Effector memory CD4-positive, alpha-beta T cell (primary cell): Measurements from ENCODE around the gene TASOR2.

Experiments
- DNase-seq, 3 donors: peaks; one replicate each; pipeline ENCODE4 v3.0.0-alpha.2; 2020
- H3K27ac ChIP-seq: 2 replicates; pipeline ENCODE4 v1.7.0; 2013; ENCODE audit warnings: mild to moderate bottlenecking, low read length, moderate library complexity; ENCODE audit not compliant: insufficient read depth, poor library complexity, severe bottlenecking
- H3K27me3 ChIP-seq: replicated peaks from 2 replicates; pipeline ENCODE4 v1.7.0; 2013; ENCODE audit warnings: mild to moderate bottlenecking, low read length; ENCODE audit not compliant: insufficient read depth, control insufficient read depth, poor library complexity, severe bottlenecking
- H3K36me3 ChIP-seq: 2 replicates; pipeline ENCODE4 v1.7.0; 2013; ENCODE audit warnings: mild to moderate bottlenecking, low read length, moderate library complexity; ENCODE audit not compliant: control insufficient read depth, insufficient read depth
- H3K4me1 ChIP-seq: 2 replicates; pipeline ENCODE4 v1.7.0; 2013; ENCODE audit warnings: low read length, mild to moderate bottlenecking; ENCODE audit not compliant: control insufficient read depth, insufficient read depth, poor library complexity, severe bottlenecking
- H3K4me3 ChIP-seq: 2 replicates; pipeline ENCODE4 v1.7.0; 2013; ENCODE audit warnings: low read length, low read depth, mild to moderate bottlenecking; ENCODE audit not compliant: insufficient read depth, poor library complexity, severe bottlenecking
- H3K9me3 ChIP-seq: 2 replicates; pipeline ENCODE4 v1.7.0; 2013; ENCODE audit warnings: mild to moderate bottlenecking, low read length, moderate library complexity; ENCODE audit not compliant: control insufficient read depth
- total RNA-seq, 3 donors: gene quantifications; one replicate each; lab custom pipeline; 2026; lab: John Stamatoyannopoulos, UW

The TASOR2 gene, protein sequence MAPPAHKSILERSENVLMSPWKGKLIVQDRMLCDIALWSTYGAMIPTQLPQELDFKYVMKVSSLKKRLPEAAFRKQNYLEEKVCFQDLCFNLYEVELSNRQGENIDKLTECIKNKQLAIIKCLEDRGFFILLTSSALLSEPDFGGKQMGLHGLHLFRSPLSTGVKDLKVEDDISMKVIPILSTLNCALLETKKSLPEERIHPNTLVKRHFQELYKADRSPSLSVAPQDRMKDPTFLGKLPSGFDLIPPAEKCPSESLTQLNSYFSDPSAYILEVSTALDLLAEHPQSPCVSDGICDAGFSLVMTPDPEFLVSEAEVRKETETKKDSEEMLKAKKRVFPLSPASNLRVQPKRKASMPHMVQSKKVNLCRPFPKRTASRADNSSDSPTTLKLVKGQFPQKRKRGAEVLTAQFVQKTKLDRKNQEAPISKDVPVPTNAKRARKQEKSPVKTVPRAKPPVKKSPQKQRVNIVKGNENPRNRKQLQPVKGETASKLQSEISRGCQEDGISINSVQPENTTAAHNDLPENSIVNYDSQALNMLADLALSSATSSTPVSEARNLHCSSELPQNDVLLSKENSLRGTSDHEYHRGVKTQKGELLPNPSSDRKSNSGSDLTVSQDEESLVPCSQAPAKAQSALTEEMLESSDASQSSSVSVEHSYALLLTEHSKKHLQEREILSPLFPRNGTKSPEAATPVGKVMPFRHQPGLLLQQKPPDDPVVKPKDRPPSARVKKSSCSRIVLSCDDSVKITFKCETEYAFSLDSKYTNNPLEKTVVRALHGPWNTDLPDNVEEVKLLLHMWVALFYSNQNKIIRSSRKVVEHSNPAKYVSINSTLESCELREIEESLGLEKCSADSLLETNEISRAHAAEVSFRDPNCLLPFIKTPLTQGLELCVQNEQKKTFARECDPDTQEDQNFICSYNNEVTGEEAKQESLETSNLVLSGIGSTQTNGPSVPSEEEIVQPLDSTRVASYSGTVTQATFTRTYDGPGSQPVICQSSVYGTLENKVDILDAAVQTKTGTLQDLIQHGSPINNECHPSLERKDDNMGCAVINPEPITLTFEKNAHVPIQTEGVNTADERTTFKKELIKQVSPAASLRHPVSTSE (N-terminal part only)
- 117 to 138 (median 129) reads per million in 3 donors for total RNA-seq

DNA sequence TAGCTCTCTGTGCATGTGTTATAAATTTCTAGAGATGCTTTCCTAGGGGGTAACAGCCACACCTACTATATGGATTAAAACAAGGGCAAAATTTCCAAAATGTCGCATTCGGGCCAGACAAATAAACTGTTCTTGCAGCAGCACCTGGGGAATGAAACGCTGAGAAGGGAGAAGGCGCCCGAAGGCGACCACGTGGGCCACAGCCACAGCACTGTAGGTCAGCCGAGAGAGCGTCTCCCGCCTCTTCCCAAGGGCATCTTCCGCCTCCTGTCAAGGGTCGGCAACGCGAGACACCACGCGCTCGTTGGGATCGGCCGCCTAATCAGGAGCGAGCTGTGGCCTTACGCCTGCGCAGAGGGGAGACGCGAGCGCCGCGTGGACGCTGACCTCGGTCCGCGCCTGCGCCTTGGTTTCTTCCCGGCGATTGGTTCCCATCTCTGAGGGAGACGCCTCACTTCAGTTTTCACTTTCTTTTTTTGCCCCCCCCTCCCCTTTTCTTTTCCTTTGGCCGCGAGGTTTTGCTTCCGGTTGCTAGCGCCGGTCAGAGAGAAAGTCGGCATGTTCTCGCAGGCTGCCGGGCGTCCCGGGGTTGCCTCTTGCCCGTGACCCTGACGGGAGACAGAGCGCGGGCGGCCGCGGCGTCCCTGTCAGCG is at the start of gene TASOR2:
Gene TASOR2 (plus strand): TSS at position 521 of the 653 bp plus-strand sequence. CDS start 35,805 bp downstream, outside the sequence.
- H3K4me3 ChIP-seq, result peak within 1 kb of the TSS; percentile 84
- no peaks in the 10 kb centered on the region for H3K9me3 ChIP-seq
- peak; percentile 93 to 96 (median 95) for DNase-seq
- H3K27ac ChIP-seq, result peak within 1 kb of the TSS; percentile 98
- no peaks in the 10 kb centered on the region for H3K36me3 ChIP-seq
- H3K27me3 ChIP-seq, result no peaks in the 10 kb centered on the region
- peaks cover 8% of the 10 kb centered on the region for H3K4me1 ChIP-seq

DNA sequence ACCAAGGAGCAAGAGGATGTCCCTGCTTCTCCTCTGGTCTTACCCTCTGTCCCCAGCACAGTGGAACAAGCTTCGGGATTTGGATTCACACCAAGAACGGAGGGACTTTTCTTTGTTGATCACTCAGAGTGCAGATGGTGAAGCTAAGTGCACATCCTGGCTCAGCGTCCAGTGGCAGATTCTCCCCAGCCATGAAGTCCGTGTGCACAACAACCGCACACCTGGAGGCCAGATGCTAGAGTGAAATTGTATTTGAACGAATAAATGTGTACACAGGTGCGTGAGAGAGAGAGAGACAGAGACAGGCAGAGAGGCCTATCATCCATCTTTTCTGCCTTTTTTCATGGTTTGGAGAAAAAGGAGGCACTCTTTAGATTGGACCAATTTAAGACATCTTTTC is 49.7 kb upstream of the TASOR2 start:
- Histone ChIP-seq H3K27ac (no peak overlapping the region), H3K9me3 (no peaks in the 10 kb centered on the region), H3K36me3 (no peaks in the 10 kb centered on the region), H3K4me3 (no peak overlapping the region), H3K27me3 (no peaks in the 10 kb centered on the region), H3K4me1 (no peaks in the 10 kb centered on the region)
- DNase-seq, result no peak

DNA sequence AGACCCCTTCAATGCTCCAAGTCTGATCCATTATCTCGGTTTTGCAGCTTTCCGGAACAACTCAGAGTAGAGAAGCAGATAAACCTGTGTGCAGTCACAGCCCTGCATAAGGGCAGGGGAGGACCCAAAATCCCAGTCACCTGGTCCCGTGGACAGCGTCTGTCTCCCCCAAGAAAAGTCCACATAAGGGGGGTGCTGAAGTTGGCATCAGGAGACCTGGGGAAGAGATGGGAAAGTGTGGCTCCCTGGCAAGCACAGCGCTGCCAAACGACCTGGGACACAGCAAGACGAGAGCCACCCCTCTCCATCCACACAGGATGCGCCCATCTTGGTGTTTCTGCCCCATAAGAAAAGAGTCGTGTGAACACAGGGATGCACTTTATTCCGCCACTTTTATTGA is 46.1 kb upstream of the TASOR2 start:
- no peak overlapping the region for H3K27ac ChIP-seq
- no peaks in the 10 kb centered on the region for H3K4me1 ChIP-seq
- H3K36me3 ChIP-seq, result peaks cover 4% of the 10 kb centered on the region
- no peak overlapping the region for H3K4me3 ChIP-seq
- DNase-seq, result no peak
- H3K27me3 ChIP-seq, result no peaks in the 10 kb centered on the region
- H3K9me3 ChIP-seq, result no peaks in the 10 kb centered on the region

DNA sequence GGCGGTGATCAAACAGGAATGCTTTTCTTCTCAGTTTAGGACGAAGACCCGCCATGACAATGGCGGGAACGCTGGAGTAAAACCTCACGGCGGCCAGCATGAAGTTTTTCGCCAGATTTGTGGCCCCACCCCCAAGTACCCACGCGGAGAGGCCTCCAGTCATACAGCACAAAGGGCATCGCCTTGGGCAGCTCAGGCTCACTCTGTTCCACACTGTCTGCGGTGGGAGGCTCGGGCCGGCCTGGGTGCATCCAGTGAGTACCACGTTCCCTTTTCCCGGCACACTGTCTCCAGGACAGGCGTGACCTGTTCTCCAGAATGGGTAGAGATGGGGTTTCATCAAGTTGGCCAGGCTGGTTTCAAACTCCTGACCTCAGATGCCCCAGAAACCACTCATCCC is 45.6 kb upstream of the TASOR2 start:
- no peak for DNase-seq
- no peaks in the 10 kb centered on the region for H3K4me1 ChIP-seq
- no peak overlapping the region for H3K27ac ChIP-seq
- H3K36me3 ChIP-seq, result peaks cover 4% of the 10 kb centered on the region
- H3K4me3 ChIP-seq, result no peak overlapping the region
- H3K27me3 ChIP-seq, result no peaks in the 10 kb centered on the region
- H3K9me3 ChIP-seq, result no peaks in the 10 kb centered on the region

DNA sequence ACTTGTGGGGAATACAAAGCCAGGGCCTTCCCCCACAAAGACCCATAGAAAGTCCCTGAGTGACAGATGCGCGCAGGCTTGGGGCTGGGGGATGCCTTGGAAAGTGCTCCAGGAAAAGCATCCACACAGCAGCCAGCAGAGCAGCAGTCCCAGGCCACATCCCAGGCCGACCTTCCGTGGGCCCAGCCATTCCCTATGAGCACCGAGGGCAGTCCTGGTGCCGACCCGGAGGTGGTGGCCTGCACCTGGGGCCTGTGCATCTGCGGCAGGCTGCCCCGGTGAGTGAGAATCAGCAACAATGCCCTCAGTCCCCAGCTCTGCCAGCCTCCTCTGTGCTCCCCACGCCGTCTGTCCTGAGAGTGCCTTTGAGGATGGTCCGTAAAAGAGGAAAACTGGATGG is 44.6 kb upstream of the TASOR2 start:
- no peaks in the 10 kb centered on the region for H3K27me3 ChIP-seq
- no peak for DNase-seq
- no peak overlapping the region for H3K27ac ChIP-seq
- no peaks in the 10 kb centered on the region for H3K9me3 ChIP-seq
- peaks cover 4% of the 10 kb centered on the region for H3K36me3 ChIP-seq
- H3K4me1 ChIP-seq, result no peaks in the 10 kb centered on the region
- no peak overlapping the region for H3K4me3 ChIP-seq

DNA sequence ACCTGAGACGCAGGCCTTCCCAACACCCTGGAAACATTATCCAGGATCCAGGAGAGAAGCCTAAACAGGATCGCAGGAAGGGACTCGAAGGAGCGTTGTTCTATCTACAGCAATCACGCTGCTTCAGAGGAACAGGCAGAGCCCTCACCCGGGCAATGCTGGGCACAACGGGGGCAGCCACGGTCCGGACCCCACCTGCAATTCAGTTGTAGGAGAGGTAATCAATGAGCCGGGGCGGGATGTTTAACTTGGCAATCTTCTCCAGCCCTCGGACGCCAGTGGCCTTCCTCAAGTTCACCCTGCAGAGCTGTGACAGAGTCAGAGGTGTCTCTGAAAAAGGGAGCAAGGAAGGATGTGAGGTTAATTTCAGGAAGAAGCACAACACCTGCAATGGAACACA is 44.1 kb upstream of the TASOR2 start:
- Histone ChIP-seq H3K36me3 (peaks cover 4% of the 10 kb centered on the region), H3K27ac (no peak overlapping the region), H3K4me1 (no peaks in the 10 kb centered on the region), H3K4me3 (no peak overlapping the region), H3K27me3 (no peaks in the 10 kb centered on the region), H3K9me3 (no peaks in the 10 kb centered on the region)
- no peak for DNase-seq

DNA sequence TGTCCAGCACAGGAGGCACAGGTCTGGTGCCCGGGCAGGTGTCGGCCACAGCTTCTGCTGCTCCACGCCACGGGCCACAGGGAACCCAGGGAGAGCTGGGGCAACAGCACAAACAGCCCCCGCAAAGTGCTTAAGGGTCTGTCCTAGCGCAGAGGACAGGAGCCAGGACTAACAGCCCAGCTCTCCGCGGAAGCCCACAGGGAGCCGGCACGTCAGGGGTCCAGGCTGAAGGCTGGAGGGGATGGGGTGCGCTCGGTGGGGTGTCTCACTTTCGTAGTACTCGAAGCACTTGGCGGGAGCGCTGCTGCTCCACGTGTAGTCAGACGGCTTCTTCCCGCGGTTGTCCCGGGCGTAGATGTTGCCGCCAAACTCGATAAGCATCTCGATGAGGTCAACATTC is 43.1 kb upstream of the TASOR2 start:
- DNase-seq, result no peak
- H3K4me3 ChIP-seq, result no peak overlapping the region
- H3K9me3 ChIP-seq, result no peaks in the 10 kb centered on the region
- no peaks in the 10 kb centered on the region for H3K4me1 ChIP-seq
- H3K36me3 ChIP-seq, result peaks cover 4% of the 10 kb centered on the region
- H3K27me3 ChIP-seq, result no peaks in the 10 kb centered on the region
- no peak overlapping the region for H3K27ac ChIP-seq

DNA sequence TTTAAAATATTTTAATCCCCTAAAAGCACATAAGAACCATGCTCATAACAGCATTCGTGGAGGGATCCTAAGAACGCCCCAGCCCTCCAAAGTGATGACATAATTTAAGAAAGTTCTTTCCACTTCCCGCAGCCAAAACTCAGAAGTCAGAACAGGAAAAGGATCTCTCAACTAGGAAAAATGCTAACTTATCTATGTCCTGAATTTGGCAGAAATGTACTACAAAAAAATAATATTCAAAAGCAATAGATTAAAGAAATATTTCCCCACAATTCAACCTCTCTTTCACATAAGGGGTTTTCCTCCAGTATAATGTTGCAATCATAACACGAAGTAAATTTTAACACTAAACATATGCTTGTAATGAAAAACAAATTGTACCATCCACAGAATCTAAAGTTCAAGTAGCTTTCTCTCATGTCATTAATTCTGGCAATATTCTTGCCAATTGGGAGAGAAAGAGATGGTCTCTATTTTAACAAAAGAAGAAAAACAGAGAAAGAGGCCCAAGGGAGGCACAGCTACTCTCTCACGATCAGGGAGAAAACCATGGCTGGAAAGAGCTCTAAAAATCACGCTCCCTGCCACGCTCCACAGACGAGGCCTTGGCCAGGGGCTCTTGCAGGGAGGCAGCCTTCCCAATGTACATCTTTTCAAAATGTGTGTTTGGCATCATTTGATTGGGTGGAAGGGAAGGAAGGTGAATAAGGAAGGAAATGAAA is 41.1 kb upstream of the TASOR2 start:
- H3K36me3 ChIP-seq, result peaks cover 5% of the 10 kb centered on the region
- no peaks in the 10 kb centered on the region for H3K4me1 ChIP-seq
- no peaks in the 10 kb centered on the region for H3K9me3 ChIP-seq
- DNase-seq, result no peak
- H3K27me3 ChIP-seq, result no peaks in the 10 kb centered on the region
- H3K27ac ChIP-seq, result no peak overlapping the region
- H3K4me3 ChIP-seq, result no peak overlapping the region

DNA sequence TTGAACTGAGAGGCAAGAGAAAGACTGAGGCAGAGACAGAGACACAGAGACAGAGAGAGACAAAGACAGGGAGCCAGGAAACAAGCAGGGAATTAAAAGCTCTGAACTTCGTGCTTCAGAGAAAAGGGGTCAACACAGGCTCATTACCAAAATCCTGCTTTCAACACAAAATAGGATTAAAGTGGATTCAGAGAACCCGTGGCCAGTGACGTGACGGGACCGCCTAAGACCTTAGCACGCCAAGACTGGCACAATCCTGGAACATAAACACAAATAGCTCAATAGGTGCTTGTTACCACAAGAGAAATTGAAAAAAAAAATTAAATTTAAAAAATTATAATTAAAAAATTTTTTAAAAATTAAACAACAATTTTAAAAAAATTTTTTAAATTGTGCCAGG is 39.7 kb upstream of the TASOR2 start:
- Histone ChIP-seq H3K4me1 (no peaks in the 10 kb centered on the region), H3K27ac (no peak overlapping the region), H3K36me3 (peaks cover 11% of the 10 kb centered on the region), H3K9me3 (no peaks in the 10 kb centered on the region), H3K27me3 (no peaks in the 10 kb centered on the region), H3K4me3 (no peak overlapping the region)
- DNase-seq, result no peak
